A549 (cell line): ENCODE data around the gene PTPA. TPM values are rescaled to one million over a fixed set of nuclear protein-coding genes. Genes with fewer than 3 reads are reported as not detected.
A peak's percentile ranks its signal among the peaks of the same experiment; 100 is the strongest.

ENCODE experiments used
- ATAC-seq, 2 experiments: fragments of 200-7000 bp in 1 of 2; fragments of >200 bp in 1 of 2; cut with Nextera tagmentation in 1 of 2; cut with Tn5 transposase in 1 of 2; 3 replicates each; pipeline versions ENCODE4 v1.8.0 to v1.9.1; 2018 to 2020; ENCODE audit warnings: mild to moderate bottlenecking in 1 of 2, moderate library complexity in 1 of 2
- CTCF ChIA-PET: fragments of 300-600 bp; sonication (Branson Sonifier 250); formaldehyde crosslinking; extraction: SDS; loops from one replicate; lab custom pipeline; 2021; ENCODE audit warnings: antibody characterized with exemption, inconsistent platforms; lab: Yijun Ruan, JAX
- POLR2A ChIA-PET: fragments of 350-600 bp; formaldehyde crosslinking; extraction: SDS; loops from one replicate; lab custom pipeline; 2021; ENCODE audit warnings: antibody characterized with exemption, inconsistent platforms; lab: Yijun Ruan, JAX
- DNase-seq, 2 experiments: peaks; one replicate each; pipeline versions ENCODE4 v3.0.0 to v3.0.0-alpha.2; 2011 to 2016; ENCODE audit warnings: low read depth in 1 of 2, low spot score in 1 of 2
- FAIRE-seq: peaks from 2 replicates; lab custom pipeline; 2011; peaks lifted over from hg19 to GRCh38; lab: Jason Lieb, UNC
- H3K27ac ChIP-seq, 2 experiments: fragments of >200 bp; sonication (Bioruptor Twin); formaldehyde crosslinking; 3 replicates each; pipeline ENCODE4 v1.5.1; 2016 to 2017
- H3K4me1 ChIP-seq: fragments of >200 bp; sonication (Bioruptor Twin); formaldehyde crosslinking; 3 replicates; pipeline ENCODE4 v1.6.1; 2016
- H3K4me2 ChIP-seq: fragments of >200 bp; sonication (Bioruptor Twin); formaldehyde crosslinking; 3 replicates; pipeline ENCODE4 v1.6.1; 2016
- H3K4me3 ChIP-seq: fragments of >200 bp; sonication (Bioruptor Twin); formaldehyde crosslinking; 3 replicates; pipeline ENCODE4 v1.5.1; 2016
- H3K9me3 ChIP-seq: fragments of >200 bp; sonication (Bioruptor Twin); formaldehyde crosslinking; 3 replicates; pipeline ENCODE4 v1.6.1; 2016
- CBX2 ChIP-seq: fragments of 200-600 bp; sonication (generic); IDR thresholded peaks from 2 replicates; pipeline ENCODE4 v1.6.1; 2016; ENCODE audit warnings: low read depth, mild to moderate bottlenecking, borderline replicate concordance
- EHMT2 ChIP-seq: fragments of 200-600 bp; sonication (generic); IDR thresholded peaks from 2 replicates; pipeline ENCODE4 v1.6.1; 2016; ENCODE audit warnings: antibody characterized with exemption, low read depth, mild to moderate bottlenecking, moderate library complexity
- FOSL2 ChIP-seq, 2 experiments: fragments of 450-650 bp in 1 of 2; fragments of >200 bp in 1 of 2; sonication (Bioruptor Twin) in 1 of 2; formaldehyde crosslinking; IDR thresholded peaks; 2 replicates each; pipeline versions ENCODE4 v1.5.0 to v1.6.1; 2016 to 2020; ENCODE audit warnings: mild to moderate bottlenecking in 1 of 2, moderate library complexity in 1 of 2
- HDAC2 ChIP-seq: fragments of 200-600 bp; sonication (generic); IDR thresholded peaks from 2 replicates; pipeline ENCODE4 v1.6.1; 2016
- HEYL ChIP-seq: fragments of 250-450 bp; sonication (Bioruptor Pico); IDR thresholded peaks from 2 replicates; pipeline ENCODE4 v1.8.0; 2021; ENCODE audit warnings: mild to moderate bottlenecking, moderate library complexity
- MAFK ChIP-seq: fragments of 450-650 bp; IDR thresholded peaks from 2 replicates; pipeline ENCODE4 v1.6.1; 2014; ENCODE audit not compliant: partially characterized antibody
- RAD21 ChIP-seq, 2 experiments: fragments of >200 bp in 1 of 2; sonication (Bioruptor Twin) in 1 of 2; formaldehyde crosslinking in 1 of 2; IDR thresholded peaks in 1 of 2; conservative IDR thresholded peaks in 1 of 2; 2 replicates in 1 of 2; 3 replicates in 1 of 2; pipeline ENCODE4 v1.6.1; 2012 to 2018; ENCODE audit warnings: inconsistent platforms in 1 of 2
- RARB ChIP-seq: fragments of 250-450 bp; sonication (Bioruptor Pico); IDR thresholded peaks from 2 replicates; pipeline ENCODE4 v1.8.0; 2021; ENCODE audit warnings: mild to moderate bottlenecking, moderate library complexity
- RFX5 ChIP-seq: fragments of 450-650 bp; IDR thresholded peaks from 2 replicates; pipeline ENCODE4 v1.7.1; 2014; ENCODE audit warnings: antibody characterized with exemption, mild to moderate bottlenecking, moderate library complexity
- RNF2 ChIP-seq: fragments of 200-600 bp; sonication (generic); IDR thresholded peaks from 2 replicates; pipeline ENCODE4 v1.6.1; 2016; ENCODE audit warnings: low read depth, mild to moderate bottlenecking, antibody characterized with exemption, moderate library complexity, borderline replicate concordance
- SMC3 ChIP-seq: fragments of >200 bp; sonication (Bioruptor Twin); formaldehyde crosslinking; IDR thresholded peaks from 3 replicates; pipeline ENCODE4 v1.6.1; 2018; ENCODE audit warnings: inconsistent platforms
- ZC3H11A ChIP-seq: fragments of 450-650 bp; IDR thresholded peaks from 2 replicates; pipeline ENCODE4 v1.6.1; 2014; ENCODE audit warnings: antibody characterized with exemption, mild to moderate bottlenecking
- ZNF302 ChIP-seq: fragments of 250-450 bp; sonication (Bioruptor Pico); IDR thresholded peaks from 2 replicates; pipeline ENCODE4 v1.9.0; 2021; ENCODE audit warnings: inconsistent platforms, mild to moderate bottlenecking, moderate library complexity
- ZSCAN20 ChIP-seq: fragments of 250-450 bp; sonication (Bioruptor Pico); IDR thresholded peaks from 2 replicates; pipeline ENCODE4 v1.8.0; 2022; ENCODE audit warnings: mild to moderate bottlenecking, moderate library complexity
- WGBS: methylation state at CpG from one replicate; pipeline ENCODE4 v1.1.6; 2017; ENCODE audit errors: missing lambda C conversion rate; 5-methylcytosine and 5-hydroxymethylcytosine counted together
- polyA plus RNA-seq, 4 experiments: library from polyadenylated mRNA; depleted of rRNA in 3 of 4; stranded (reverse); fragments of >200 nt; fragmentation: RNase III in 1 of 4; extraction: RNeasy Plus Mini Kit Qiagen cat#74134 plus additional on column Dnase treatment in 1 of 4; gene quantifications; 2 replicates in 3 of 4; 3 replicates in 1 of 4; pipeline ENCODE4 v1.2.3, GENCODE V29; 2011 to 2017
- TF ChIP-seq, protein P1 (sequence below): fragments of 200-600 bp; sonication (generic); IDR thresholded peaks from 2 replicates; pipeline ENCODE4 v1.6.1; 2016; ENCODE audit warnings: antibody characterized with exemption, mild to moderate bottlenecking, moderate library complexity
- TF ChIP-seq, protein P2 (sequence below): fragments of 450-650 bp; IDR thresholded peaks from 2 replicates; pipeline ENCODE4 v1.6.1; 2014; ENCODE audit warnings: antibody characterized with exemption
- TF ChIP-seq, protein P3 (sequence below): fragments of >200 bp; sonication (Bioruptor Twin); formaldehyde crosslinking; IDR thresholded peaks from 2 replicates; pipeline ENCODE4 v1.6.1; 2016
- TF ChIP-seq, protein P4 (sequence below): IDR thresholded peaks from 2 replicates; pipeline ENCODE4 v1.6.1; 2012
- TF ChIP-seq, protein P5 (sequence below): fragments of >200 bp; sonication (Bioruptor Twin); formaldehyde crosslinking; IDR thresholded peaks from 3 replicates; pipeline ENCODE4 v1.6.1; 2016

The PTPA gene
- polyA plus RNA-seq, 2 of the 4 experiments (the other 2 are of a cell fraction): 140 to 161 TPM

DNA sequence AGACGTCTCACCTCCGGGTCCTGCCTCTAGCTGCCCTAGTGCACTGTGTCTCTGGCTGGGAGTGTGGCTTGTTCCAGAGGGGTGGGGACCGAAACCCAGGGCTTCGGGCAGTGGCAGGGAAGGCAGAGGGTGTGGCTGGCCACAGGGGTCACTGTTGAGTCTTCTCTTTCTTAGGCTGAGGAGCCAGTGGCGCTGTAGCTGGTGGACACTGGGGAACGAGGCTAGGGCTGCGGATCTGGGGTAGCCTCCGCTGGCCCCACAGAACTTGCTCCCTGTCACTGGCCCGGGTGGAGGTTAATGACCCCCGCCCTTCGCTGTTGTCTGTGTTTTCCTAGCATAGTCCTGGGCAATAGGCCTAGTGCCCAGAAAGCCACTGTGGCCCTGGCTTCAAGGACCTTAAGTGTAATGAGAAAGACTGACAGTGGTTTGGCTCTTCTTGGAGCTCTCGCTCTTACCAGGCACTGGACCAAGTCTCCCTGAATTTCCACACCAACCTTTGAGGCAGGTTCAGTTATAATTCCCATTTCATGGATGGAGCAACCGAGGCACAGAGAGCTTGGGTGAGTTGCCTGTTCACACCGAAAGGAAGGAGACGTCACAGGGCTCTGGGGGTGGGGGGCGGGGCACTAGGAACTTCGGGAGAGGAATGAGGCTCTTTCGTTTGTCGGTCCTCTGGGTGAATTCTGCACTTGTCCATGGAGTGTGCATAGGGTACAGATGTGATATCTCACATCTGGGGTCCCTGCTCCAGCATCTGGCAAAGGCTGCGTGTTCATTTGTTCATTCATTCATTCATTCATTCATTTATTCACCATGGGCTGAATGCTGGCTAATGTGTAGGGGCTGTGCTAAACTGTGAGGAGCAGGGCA lies 71.6 kb downstream of the PTPA start (continued):
- TF ChIP-seq, protein P1, sequence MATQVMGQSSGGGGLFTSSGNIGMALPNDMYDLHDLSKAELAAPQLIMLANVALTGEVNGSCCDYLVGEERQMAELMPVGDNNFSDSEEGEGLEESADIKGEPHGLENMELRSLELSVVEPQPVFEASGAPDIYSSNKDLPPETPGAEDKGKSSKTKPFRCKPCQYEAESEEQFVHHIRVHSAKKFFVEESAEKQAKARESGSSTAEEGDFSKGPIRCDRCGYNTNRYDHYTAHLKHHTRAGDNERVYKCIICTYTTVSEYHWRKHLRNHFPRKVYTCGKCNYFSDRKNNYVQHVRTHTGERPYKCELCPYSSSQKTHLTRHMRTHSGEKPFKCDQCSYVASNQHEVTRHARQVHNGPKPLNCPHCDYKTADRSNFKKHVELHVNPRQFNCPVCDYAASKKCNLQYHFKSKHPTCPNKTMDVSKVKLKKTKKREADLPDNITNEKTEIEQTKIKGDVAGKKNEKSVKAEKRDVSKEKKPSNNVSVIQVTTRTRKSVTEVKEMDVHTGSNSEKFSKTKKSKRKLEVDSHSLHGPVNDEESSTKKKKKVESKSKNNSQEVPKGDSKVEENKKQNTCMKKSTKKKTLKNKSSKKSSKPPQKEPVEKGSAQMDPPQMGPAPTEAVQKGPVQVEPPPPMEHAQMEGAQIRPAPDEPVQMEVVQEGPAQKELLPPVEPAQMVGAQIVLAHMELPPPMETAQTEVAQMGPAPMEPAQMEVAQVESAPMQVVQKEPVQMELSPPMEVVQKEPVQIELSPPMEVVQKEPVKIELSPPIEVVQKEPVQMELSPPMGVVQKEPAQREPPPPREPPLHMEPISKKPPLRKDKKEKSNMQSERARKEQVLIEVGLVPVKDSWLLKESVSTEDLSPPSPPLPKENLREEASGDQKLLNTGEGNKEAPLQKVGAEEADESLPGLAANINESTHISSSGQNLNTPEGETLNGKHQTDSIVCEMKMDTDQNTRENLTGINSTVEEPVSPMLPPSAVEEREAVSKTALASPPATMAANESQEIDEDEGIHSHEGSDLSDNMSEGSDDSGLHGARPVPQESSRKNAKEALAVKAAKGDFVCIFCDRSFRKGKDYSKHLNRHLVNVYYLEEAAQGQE: no peak
- TF ChIP-seq, protein P2, sequence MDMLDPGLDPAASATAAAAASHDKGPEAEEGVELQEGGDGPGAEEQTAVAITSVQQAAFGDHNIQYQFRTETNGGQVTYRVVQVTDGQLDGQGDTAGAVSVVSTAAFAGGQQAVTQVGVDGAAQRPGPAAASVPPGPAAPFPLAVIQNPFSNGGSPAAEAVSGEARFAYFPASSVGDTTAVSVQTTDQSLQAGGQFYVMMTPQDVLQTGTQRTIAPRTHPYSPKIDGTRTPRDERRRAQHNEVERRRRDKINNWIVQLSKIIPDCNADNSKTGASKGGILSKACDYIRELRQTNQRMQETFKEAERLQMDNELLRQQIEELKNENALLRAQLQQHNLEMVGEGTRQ: no peak
- peak; percentile 18; the same call in 1 of the 3 replicates for TF ChIP-seq SMC3

DNA sequence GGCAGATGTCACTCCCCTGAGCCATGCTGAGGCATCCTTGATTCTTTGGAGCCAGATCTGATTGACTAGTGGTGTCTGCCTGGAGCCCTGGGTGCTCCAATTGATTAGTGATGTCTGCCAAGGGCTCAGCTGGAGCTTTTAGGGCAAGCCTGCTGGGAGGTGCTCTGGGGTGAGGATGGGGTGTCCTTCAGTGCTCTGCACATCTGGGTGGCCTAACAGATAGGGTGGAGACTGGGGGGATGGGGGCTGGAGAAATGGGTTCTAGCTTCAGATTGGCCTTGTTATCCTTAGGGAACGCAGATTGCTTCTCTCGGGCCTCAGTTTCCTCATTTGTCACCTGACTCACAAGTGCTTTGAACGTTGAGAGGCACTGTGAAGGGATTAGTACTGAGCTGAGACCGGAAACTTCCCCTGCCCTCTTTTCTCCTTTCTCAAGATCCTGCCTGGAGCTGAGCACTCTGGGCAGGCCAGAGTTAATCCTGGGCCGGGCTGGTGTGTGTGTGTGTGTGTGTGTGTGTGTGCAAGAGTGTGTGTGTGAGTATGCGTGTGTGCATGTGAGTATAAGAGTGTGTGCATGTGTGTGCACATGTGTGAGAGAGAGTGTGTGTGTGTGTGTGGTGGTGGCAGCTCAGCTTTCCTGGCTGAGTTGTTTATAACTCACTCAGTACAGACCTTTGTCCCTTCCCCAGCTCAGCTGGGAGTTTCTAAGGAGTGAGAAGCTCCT lies 72.4 kb downstream of the PTPA start:
- POLR2A ChIA-PET: interaction anchor here (1.1 to 1.5 kb wide), 2 partner anchors 299 to 313 kb away, joined by 3 to 6 read pairs; no protein-coding TSS in a partner anchor
- WGBS: 40% methylated on average over 6 of the region's 6 CpGs

DNA sequence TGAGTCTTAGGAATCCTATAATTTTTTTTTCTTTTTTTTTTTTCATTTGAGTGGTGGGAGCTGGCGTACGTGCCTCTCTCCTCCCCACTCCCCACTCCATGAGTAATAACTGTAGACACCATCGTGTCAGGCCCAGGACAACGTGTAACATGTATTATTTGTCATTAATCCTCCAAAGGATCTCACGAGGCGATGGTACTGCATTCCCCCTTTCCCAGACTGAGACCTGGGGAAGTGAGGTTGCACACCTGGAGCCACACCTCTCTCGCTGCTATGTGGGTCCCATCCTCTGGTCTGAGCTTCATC lies 73.0 kb downstream of the PTPA start:
- POLR2A ChIA-PET: interaction anchor here (1.1 to 1.5 kb wide), 2 partner anchors 298 to 312 kb away, joined by 3 to 6 read pairs; no protein-coding TSS in a partner anchor
- FAIRE-seq (no peak), ATAC-seq (no peak), DNase-seq (no peak)
- Histone ChIP-seq H3K27ac (peak overlapping the region; percentile 55 to 80; a peak in 5 of 6 replicates), H3K4me1 (peaks cover 64% of the 10 kb centered on the region), H3K4me2 (peak overlapping the region; percentile 57), H3K4me3 (no peak overlapping the region), H3K9me3 (peaks cover 7% of the 10 kb centered on the region)
- WGBS: 52% methylated on average over 7 of the region's 7 CpGs
- CTCF ChIA-PET: interaction anchor here (0.5 to 38.0 kb wide), 12 partner anchors 10 to 440 kb away, joined by 3 to 1029 read pairs (median 3); no protein-coding TSS in a partner anchor
- TF ChIP-seq, protein P3, sequence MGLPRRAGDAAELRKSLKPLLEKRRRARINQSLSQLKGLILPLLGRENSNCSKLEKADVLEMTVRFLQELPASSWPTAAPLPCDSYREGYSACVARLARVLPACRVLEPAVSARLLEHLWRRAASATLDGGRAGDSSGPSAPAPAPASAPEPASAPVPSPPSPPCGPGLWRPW: no peak
- TF ChIP-seq EHMT2 (no peak), ZSCAN20 (CRISPR knock-in tag) (no peak), ZNF302 (CRISPR knock-in tag) (no peak), RNF2 (no peak), RFX5 (no peak), HEYL (CRISPR knock-in tag) (no peak), MAFK (no peak), RAD21 (conservative IDR thresholded peaks at IDR 0.05 in 1 of 2, IDR thresholded peaks at IDR 0.05 in 1 of 2) (no peak), FOSL2 (IDR thresholded peaks at IDR 0.05) (no peak), FOSL2 (CRISPR knock-in tag; IDR thresholded peaks at IDR 0.05) (no peak)
- TF ChIP-seq, protein P4, sequence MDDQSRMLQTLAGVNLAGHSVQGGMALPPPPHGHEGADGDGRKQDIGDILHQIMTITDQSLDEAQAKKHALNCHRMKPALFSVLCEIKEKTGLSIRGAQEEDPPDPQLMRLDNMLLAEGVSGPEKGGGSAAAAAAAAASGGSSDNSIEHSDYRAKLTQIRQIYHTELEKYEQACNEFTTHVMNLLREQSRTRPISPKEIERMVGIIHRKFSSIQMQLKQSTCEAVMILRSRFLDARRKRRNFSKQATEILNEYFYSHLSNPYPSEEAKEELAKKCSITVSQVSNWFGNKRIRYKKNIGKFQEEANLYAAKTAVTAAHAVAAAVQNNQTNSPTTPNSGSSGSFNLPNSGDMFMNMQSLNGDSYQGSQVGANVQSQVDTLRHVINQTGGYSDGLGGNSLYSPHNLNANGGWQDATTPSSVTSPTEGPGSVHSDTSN: no peak
- TF ChIP-seq, protein P5, sequence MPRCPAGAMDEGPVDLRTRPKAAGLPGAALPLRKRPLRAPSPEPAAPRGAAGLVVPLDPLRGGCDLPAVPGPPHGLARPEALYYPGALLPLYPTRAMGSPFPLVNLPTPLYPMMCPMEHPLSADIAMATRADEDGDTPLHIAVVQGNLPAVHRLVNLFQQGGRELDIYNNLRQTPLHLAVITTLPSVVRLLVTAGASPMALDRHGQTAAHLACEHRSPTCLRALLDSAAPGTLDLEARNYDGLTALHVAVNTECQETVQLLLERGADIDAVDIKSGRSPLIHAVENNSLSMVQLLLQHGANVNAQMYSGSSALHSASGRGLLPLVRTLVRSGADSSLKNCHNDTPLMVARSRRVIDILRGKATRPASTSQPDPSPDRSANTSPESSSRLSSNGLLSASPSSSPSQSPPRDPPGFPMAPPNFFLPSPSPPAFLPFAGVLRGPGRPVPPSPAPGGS: no peak
- TF ChIP-seq, protein P2: no peak

More for the DNA sequence above, 72.4 kb downstream of the PTPA start:
- Histone ChIP-seq H3K4me1 (peaks cover 69% of the 10 kb centered on the region), H3K9me3 (peaks cover 7% of the 10 kb centered on the region), H3K4me3 (no peak overlapping the region), H3K27ac (peak overlapping the region; percentile 55 to 80), H3K4me2 (peak overlapping the region; percentile 57)
- FAIRE-seq (no peak), DNase-seq (peak in 1 of 2 experiments; percentile 48), ATAC-seq (peak; percentile 23 to 37; a peak in 4 of 6 replicates)
- CTCF ChIA-PET: interaction anchor here (0.5 to 38.0 kb wide), 16 partner anchors 8 to 440 kb away, joined by 3 to 1029 read pairs (median 4); no protein-coding TSS in a partner anchor
- TF ChIP-seq, protein P5: no peak
- no peak for TF ChIP-seq RARB (CRISPR knock-in tag)
- TF ChIP-seq HDAC2: no peak
- TF ChIP-seq ZC3H11A: no peak
- no peak for TF ChIP-seq CBX2
